GM06990 (cell line): ENCODE measurements around the gene OR7A5.
A peak's percentile ranks its signal among the peaks of the same experiment; 100 is the strongest.
"Not testable (repeated sequence)": the region's sequence is repeated elsewhere in the genome, so short reads cannot be mapped to it uniquely, and the experiment has no call there.

Experiments used
- DNase-seq: peaks from one replicate; pipeline ENCODE4 v3.0.0-alpha.2; 2011; ENCODE audit not compliant: insufficient read length; ENCODE audit errors: extremely low read depth
- H3K27me3 ChIP-seq: replicated peaks from 2 replicates; pipeline ENCODE4 v1.6.0; 2011; ENCODE audit warnings: low read length; ENCODE audit not compliant: control insufficient read depth, insufficient read depth
- H3K36me3 ChIP-seq: 2 replicates; pipeline ENCODE4 v1.5.1; 2011; ENCODE audit warnings: low read length; ENCODE audit not compliant: control insufficient read depth, insufficient read depth
- H3K4me3 ChIP-seq: replicated peaks from 2 replicates; pipeline ENCODE4 v1.5.1; 2011; ENCODE audit warnings: low read depth, mild to moderate bottlenecking, control low read depth, low read length
- TF ChIP-seq, protein P1 (sequence below): IDR thresholded peaks from 2 replicates; pipeline ENCODE4 v1.5.1; 2011; ENCODE audit warnings: low read length, control low read depth, mild to moderate bottlenecking, inconsistent platforms; ENCODE audit not compliant: insufficient read depth, poor library complexity, severe bottlenecking

OR7A5 gene

DNA sequence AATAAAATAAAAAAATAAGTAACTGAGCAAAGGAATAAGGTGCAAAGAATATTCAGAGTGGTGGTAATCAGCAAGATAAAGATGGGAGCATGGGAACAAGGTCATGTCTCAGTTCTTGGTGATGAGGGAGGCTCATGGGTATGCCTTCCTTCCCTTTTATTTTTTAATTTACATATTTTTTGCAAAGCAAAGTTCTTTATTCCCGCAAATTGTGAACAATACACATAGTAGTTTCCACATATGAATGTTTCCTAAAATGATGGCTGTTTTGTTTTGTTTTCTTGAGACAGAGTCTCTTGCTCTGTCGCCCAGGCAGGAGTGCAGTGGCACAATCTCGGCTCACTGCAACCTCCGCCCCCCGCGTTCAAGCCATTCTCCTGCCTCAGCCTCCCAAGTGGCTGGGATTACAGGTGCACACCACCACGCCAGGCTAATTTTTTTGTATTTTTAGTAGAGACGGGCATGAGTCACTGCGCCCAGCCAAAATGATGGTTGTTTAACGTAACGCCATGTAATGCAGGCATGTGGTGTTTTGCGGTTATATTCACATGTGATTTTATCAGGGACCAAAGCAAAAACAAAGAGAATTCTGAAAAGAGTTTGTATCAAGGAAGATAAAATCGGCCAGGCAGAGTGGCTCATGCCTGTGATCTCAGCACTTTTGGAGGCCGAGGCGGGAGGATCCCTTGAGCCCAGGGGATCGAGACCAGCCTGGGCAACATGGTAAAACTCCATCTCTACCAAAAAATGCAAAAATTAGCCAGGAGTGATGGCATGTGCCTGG lies 52.2 kb downstream of the OR7A5 start:
- no peaks in the 10 kb centered on the region for H3K27me3 ChIP-seq
- TF ChIP-seq, protein P1, sequence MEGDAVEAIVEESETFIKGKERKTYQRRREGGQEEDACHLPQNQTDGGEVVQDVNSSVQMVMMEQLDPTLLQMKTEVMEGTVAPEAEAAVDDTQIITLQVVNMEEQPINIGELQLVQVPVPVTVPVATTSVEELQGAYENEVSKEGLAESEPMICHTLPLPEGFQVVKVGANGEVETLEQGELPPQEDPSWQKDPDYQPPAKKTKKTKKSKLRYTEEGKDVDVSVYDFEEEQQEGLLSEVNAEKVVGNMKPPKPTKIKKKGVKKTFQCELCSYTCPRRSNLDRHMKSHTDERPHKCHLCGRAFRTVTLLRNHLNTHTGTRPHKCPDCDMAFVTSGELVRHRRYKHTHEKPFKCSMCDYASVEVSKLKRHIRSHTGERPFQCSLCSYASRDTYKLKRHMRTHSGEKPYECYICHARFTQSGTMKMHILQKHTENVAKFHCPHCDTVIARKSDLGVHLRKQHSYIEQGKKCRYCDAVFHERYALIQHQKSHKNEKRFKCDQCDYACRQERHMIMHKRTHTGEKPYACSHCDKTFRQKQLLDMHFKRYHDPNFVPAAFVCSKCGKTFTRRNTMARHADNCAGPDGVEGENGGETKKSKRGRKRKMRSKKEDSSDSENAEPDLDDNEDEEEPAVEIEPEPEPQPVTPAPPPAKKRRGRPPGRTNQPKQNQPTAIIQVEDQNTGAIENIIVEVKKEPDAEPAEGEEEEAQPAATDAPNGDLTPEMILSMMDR: no peak

DNA sequence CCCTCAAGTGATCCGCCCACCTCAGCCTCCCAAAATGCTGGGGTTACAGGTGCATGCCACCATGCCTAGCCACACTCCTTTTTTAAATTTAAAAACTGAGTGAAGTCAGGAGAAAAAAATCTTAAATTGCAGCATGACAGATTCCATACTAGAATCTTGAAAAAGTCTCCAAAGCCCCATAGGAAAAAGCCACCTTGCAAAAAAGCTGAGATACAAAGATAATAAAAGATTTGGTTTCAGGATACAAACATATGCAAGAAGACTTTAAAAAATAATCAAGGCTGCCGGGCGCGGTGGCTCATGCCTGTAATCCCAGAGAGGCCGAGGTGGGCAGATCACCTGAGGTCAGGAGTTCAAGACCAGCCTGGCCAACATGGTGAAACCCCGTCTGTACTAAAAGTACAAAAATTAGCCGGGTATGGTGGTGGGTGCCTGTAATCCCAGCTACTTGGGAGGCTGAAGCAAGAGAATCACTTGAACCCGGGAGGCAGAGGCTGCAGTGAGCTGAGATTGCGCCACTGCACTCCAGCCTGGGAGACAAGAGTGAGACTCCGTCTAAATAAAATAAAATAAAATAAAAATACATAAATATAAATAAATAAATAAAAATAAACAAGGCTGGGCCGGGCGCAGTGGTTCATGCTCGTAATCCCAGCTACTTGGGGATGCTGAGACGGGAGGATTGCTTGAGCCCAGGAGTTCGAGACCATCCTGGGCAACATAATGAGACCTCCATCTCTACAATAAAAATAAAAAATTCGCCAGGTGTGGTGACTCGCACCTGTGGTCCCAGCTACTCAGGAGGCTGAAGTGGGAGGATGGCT lies 53.1 kb downstream of the OR7A5 start:
- DNase-seq, H3K36me3 ChIP-seq, H3K4me3 ChIP-seq, H3K27me3 ChIP-seq: not testable (repeated sequence)

More for the DNA sequence above, 52.2 kb downstream of the OR7A5 start:
- Histone ChIP-seq H3K4me3 (no peak overlapping the region), H3K36me3 (no peaks in the 10 kb centered on the region)
- no peak for DNase-seq

GRCh38 chr19:14780622-14781225 lies 54.3 kb downstream of the OR7A5 start:
- not testable (repeated sequence) for H3K27me3 ChIP-seq, H3K36me3 ChIP-seq, H3K4me3 ChIP-seq
- peak; percentile 36 for DNase-seq

DNA sequence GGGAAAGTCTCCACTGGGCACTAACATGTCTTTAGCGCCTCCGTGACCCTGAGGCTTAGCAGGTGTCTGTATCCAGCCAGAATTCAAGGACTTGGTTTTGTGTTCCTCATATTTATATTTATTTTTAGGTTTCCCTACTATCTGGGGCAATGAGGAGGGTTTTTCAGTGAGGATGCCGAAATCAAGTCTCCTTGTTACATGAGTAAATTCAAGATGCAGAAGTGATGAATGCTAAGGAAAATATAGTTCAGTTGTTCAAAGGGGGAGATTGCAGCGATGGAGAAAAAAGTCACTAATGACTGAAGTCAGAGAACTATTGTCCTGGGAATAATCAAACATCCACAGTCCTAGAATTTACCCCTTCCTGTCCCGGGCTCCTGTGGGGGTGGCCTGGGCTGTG lies 55.8 kb downstream of the OR7A5 start:
- H3K27me3 ChIP-seq: no peaks in the 10 kb centered on the region; the same call in 1 of the 2 replicates
- no peak for DNase-seq
- H3K36me3 ChIP-seq: no peaks in the 10 kb centered on the region
- H3K4me3 ChIP-seq: no peak overlapping the region
- TF ChIP-seq, protein P1: no peak

GRCh38 chr19:14778110-14778845 lies 56.7 kb downstream of the OR7A5 start, which contains the start of gene ADGRE2:
Gene ADGRE2 (minus strand): TSS chr19:14778560. CDS start chr19:14776756, 1,804 bp downstream.
- H3K4me3 ChIP-seq, H3K27me3 ChIP-seq, DNase-seq, H3K36me3 ChIP-seq: not testable (repeated sequence)

DNA sequence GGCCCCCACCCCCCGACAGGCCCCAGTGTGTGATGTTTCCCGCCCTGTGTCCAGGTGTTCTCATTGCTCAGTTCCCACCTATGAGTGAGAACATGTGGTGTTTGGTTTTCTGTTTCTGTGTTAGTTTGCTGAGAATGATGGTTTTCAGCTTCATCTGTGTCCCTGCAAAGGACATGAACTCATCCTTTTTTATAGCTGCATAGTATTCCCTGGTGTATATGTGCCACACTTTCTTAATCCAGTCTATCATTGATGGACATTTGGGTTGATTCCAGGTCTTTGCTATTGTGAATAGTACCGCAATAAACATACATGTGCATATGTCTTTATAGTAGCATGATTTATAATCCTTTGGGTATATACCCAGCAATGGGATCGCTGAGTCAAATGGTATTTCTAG lies 57.3 kb downstream of the OR7A5 start:
- H3K4me3 ChIP-seq, H3K27me3 ChIP-seq, DNase-seq, H3K36me3 ChIP-seq: not testable (repeated sequence)
